Neutrophil (primary cell): ENCODE measurements around the gene GUSB.

Experiments
- H3K27ac ChIP-seq: fragments of 200-600 bp; sonication (generic); 2 replicates; pipeline ENCODE4 v1.5.1; 2016; ENCODE audit warnings: mild to moderate bottlenecking, moderate library complexity
- H3K27me3 ChIP-seq: fragments of 200-600 bp; sonication (generic); 2 replicates; pipeline ENCODE4 v1.6.0; 2016; ENCODE audit warnings: mild to moderate bottlenecking
- H3K36me3 ChIP-seq: fragments of 200-600 bp; sonication (generic); 2 replicates; pipeline ENCODE4 v1.5.1; 2017
- H3K4me1 ChIP-seq, 2 experiments: fragments of 200-600 bp in 1 of 2; sonication (generic) in 1 of 2; 1 replicate in 1 of 2; 2 replicates in 1 of 2; pipeline versions ENCODE4 v1.5.1 to v1.6.1; 2013 to 2016; ENCODE audit warnings: low read depth in 1 of 2, low read length in 1 of 2, mild to moderate bottlenecking in 1 of 2, moderate library complexity in 1 of 2; ENCODE audit not compliant: control insufficient read depth in 1 of 2, insufficient read depth in 1 of 2
- H3K4me3 ChIP-seq, 2 experiments: fragments of 200-600 bp in 1 of 2; sonication (generic) in 1 of 2; 1 replicate in 1 of 2; 2 replicates in 1 of 2; pipeline ENCODE4 v1.5.1; 2013 to 2016; ENCODE audit warnings: low read depth in 1 of 2, low read length in 1 of 2, mild to moderate bottlenecking in 1 of 2, moderate library complexity in 1 of 2
- H3K9me3 ChIP-seq: fragments of 200-600 bp; sonication (generic); 2 replicates; pipeline ENCODE4 v1.5.1; 2016
- CTCF ChIP-seq: fragments of 200-600 bp; sonication (generic); IDR thresholded peaks from 2 replicates; pipeline ENCODE4 v1.5.1; 2016; ENCODE audit warnings: antibody characterized with exemption

The GUSB gene

GRCh38 chr7:65980478-65981250, 1.3 kb downstream of the GUSB start:
- peak overlapping the region; percentile 85 to 99 for H3K4me3 ChIP-seq
- TF ChIP-seq CTCF: no peak
- no peaks in the 10 kb centered on the region for H3K9me3 ChIP-seq
- H3K27ac ChIP-seq: peak overlapping the region; percentile 86
- H3K4me1 ChIP-seq: peaks cover 22 to 26% of the 10 kb centered on the region in 2 experiments
- H3K36me3 ChIP-seq: peaks cover 23% of the 10 kb centered on the region
- H3K27me3 ChIP-seq: no peaks in the 10 kb centered on the region

- Histone ChIP-seq H3K9me3 (no peaks in the 10 kb centered on the region), H3K36me3 (peaks cover 32% of the 10 kb centered on the region), H3K27me3 (no peaks in the 10 kb centered on the region), H3K4me1 (peaks cover 22 to 26% of the 10 kb centered on the region in 2 experiments), H3K27ac (peak overlapping the region; percentile 86), H3K4me3 (peak overlapping the region in 1 of 2 experiments; percentile 99)
- no peak for TF ChIP-seq CTCF
These were observed 2.2 kb downstream of the GUSB start for GRCh38 chr7:65979583-65980477.

- no peak for TF ChIP-seq CTCF
- Histone ChIP-seq H3K4me1 (peaks cover 22 to 26% of the 10 kb centered on the region in 2 experiments), H3K27ac (no peak overlapping the region), H3K4me3 (no peak overlapping the region), H3K27me3 (no peaks in the 10 kb centered on the region), H3K9me3 (no peaks in the 10 kb centered on the region), H3K36me3 (peaks cover 40% of the 10 kb centered on the region)
These were observed 3.0 kb downstream of the GUSB start for GRCh38 chr7:65978891-65979582.

GRCh38 chr7:65976659-65977196, 5.3 kb downstream of the GUSB start:
- H3K27ac ChIP-seq: no peak overlapping the region
- no peaks in the 10 kb centered on the region for H3K9me3 ChIP-seq
- H3K4me3 ChIP-seq: no peak overlapping the region
- peaks cover 62% of the 10 kb centered on the region for H3K36me3 ChIP-seq
- H3K27me3 ChIP-seq: no peaks in the 10 kb centered on the region
- H3K4me1 ChIP-seq: peaks cover 17% of the 10 kb centered on the region in 2 experiments
- no peak for TF ChIP-seq CTCF

- H3K36me3 ChIP-seq: peaks cover 70% of the 10 kb centered on the region
- TF ChIP-seq CTCF: no peak
These were observed 6.1 kb downstream of the GUSB start for GRCh38 chr7:65975814-65976445.

More at GRCh38 chr7:65975814-65976445, 6.1 kb downstream of the GUSB start:
- no peaks in the 10 kb centered on the region for H3K27me3 ChIP-seq
- no peak overlapping the region for H3K4me3 ChIP-seq
- peaks cover 9% of the 10 kb centered on the region in 2 experiments for H3K4me1 ChIP-seq
- no peaks in the 10 kb centered on the region for H3K9me3 ChIP-seq
- no peak overlapping the region for H3K27ac ChIP-seq
